Thymus (tissue), 14 donors: ENCODE measurements around the gene CLEC19A. TPM values are rescaled to one million over a fixed set of nuclear protein-coding genes. Genes with fewer than 3 reads are reported as not detected.

Source experiments
- DNase-seq, 9 donors: peaks; one replicate each; pipeline ENCODE4 v3.0.0-alpha.2; 2013; ENCODE audit warnings: low spot score in 9 of 9, low read depth in 6 of 9, missing footprints in 1 of 9
- H3K27ac ChIP-seq, 2 donors: one replicate each; pipeline ENCODE4 v1.5.1; 2013; ENCODE audit warnings: control low read depth in 1 of 2, low read depth in 1 of 2, low read length in 1 of 2, mild to moderate bottlenecking in 1 of 2, moderate library complexity in 1 of 2
- H3K27me3 ChIP-seq, 2 donors: one replicate each; pipeline ENCODE4 v1.5.1; 2013; ENCODE audit warnings: low read length in 1 of 2; ENCODE audit not compliant: control insufficient read depth in 2 of 2, insufficient read depth in 1 of 2
- H3K36me3 ChIP-seq, 2 donors: one replicate each; pipeline ENCODE4 v1.5.1; 2013; ENCODE audit warnings: low read length in 1 of 2, mild to moderate bottlenecking in 1 of 2, moderate library complexity in 1 of 2; ENCODE audit not compliant: control insufficient read depth in 2 of 2, insufficient read depth in 2 of 2
- H3K4me1 ChIP-seq, 2 donors: one replicate each; pipeline ENCODE4 v1.5.1; 2013; ENCODE audit warnings: low read length in 2 of 2; ENCODE audit not compliant: control insufficient read depth in 2 of 2, insufficient read depth in 2 of 2
- H3K4me3 ChIP-seq, 2 donors: one replicate each; pipeline ENCODE4 v1.5.1; 2013; ENCODE audit warnings: low read length in 2 of 2, control low read depth in 1 of 2, mild to moderate bottlenecking in 1 of 2
- H3K9me3 ChIP-seq, 2 donors: one replicate each; pipeline ENCODE4 v1.5.1; 2013; ENCODE audit warnings: low read length in 1 of 2, mild to moderate bottlenecking in 1 of 2; ENCODE audit not compliant: control insufficient read depth in 2 of 2, insufficient read depth in 1 of 2
- WGBS: extraction: QIAGEN DNeasy Blood & Tissue Kit; methylation state at CpG from one replicate; pipeline ENCODE4 v1.1.7; 2013; 5-methylcytosine and 5-hydroxymethylcytosine counted together
- long read RNA-seq, 10 donors: transcript quantifications; one replicate each; lab custom pipeline, GENCODE V29; 2026
- polyA plus RNA-seq: library from polyadenylated mRNA; stranded (reverse); fragments of 200-250 nt; gene quantifications from one replicate; pipeline ENCODE4 v1.2.3, GENCODE V29; 2013
- total RNA-seq: library from RNA; stranded (reverse); fragments of 120-200 nt; gene quantifications from one replicate; pipeline ENCODE4 v1.2.4, GENCODE V29; 2013
- donor health status: healthy.

CLEC19A gene
- total RNA-seq (0.05 TPM), polyA plus RNA-seq (0.09 TPM)
- long read RNA-seq, donor 1 = 0 reads
- long read RNA-seq, donor 2 = 0 reads
- long read RNA-seq, donor 3 = 0 reads
- long read RNA-seq, donor 4 = 0 reads
- long read RNA-seq, donor 5 = 0 reads
- long read RNA-seq, donor 6 = 0 reads
- long read RNA-seq, donor 7 = 0 reads
- long read RNA-seq, donor 8 = 0 reads
- long read RNA-seq, donor 9 = 0 reads
- long read RNA-seq, donor 10 = 0 reads

DNA sequence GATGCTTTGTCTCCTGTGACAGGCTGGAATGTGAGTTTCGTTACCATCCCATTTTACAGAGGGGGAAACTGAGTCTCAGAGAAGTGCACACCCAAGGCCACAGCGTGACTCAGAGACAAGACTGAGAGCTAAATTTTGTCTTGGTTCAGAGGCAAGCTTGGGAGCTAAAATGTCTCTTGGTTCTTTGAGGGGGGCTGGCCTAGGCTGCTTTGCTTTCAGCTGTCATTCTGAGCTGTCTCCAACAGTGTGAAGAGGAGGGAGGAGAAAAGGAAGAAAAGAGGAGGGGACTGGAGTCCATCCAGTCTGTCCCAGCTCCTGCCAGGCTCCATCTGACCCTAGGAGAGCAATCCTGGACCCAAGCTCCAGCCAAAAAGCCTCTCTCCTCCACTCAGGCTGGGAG is at the start of gene CLEC19A:
Gene CLEC19A (plus strand): TSS at position 301 of the 400 bp plus-strand sequence. CDS start 121 bp downstream, outside the sequence.
- Histone ChIP-seq H3K27ac (no peak within 1 kb of the TSS), H3K9me3 (no peaks in the 10 kb centered on the region), H3K4me3 (no peak within 1 kb of the TSS), H3K36me3 (no peaks in the 10 kb centered on the region), H3K4me1 (no peaks in the 10 kb centered on the region), H3K27me3 (no peaks in the 10 kb centered on the region)
- DNase-seq = no peak
- WGBS = 73% methylated on average over 2 of the region's 2 CpGs

DNA sequence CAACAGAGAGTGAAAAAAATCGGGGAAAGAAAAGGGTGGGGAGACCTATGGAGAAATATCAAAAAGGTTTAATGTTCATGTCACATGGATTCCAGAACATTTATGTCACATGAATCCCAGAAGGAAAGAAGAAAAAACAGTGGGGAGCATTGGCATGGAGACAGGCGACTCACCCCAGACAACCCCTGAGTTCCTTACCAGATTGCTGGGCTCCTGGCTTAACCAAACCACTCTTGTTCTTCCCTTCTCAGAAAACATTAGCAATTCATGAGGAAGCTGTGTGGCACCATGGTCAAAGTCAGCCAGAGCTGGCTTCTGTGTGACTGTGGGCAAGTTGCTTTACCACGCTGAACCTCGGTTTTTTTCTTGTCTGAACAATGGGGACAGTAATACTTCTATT is 49.6 kb upstream of the CLEC19A start:
- H3K27ac ChIP-seq = no peak overlapping the region
- 96% methylated on average over 4 of the region's 4 CpGs for WGBS
- peaks cover 3 to 16% of the 10 kb centered on the region in 2 donors for H3K9me3 ChIP-seq
- no peaks in the 10 kb centered on the region for H3K36me3 ChIP-seq
- H3K27me3 ChIP-seq = no peaks in the 10 kb centered on the region
- no peak overlapping the region for H3K4me3 ChIP-seq
- no peak for DNase-seq
- H3K4me1 ChIP-seq = no peaks in the 10 kb centered on the region

DNA sequence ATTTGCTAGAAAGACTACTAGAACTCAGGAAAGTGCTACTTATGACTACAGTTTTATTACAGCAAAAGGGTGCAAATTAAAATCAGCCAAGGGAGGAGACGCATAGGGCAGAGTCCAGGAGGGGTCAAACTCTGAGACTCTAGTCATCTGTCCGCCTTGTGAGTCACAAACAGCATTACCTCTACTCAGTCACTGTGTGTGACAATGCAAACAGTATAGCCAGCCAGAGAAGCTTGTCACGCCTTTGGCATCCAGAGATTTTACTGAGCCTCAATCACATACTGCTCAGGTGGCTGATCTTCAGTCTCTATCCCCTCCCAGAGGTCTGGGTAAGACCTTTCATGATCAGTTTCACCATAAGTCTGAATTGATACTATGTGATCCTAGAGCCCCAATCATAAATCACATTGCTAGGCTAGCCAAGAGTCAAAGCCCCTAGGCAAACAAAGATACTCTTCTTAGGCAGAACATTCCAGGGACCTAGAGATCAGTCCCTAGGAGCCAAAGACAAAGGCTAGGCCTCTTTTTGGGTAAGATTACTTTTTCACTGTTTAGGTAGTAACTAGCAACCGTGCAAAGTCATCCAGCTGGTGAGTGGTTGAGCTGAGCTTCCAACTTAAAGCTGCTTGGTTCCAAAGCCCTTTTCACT is 48.8 kb upstream of the CLEC19A start:
- no peak for DNase-seq
- H3K36me3 ChIP-seq = no peaks in the 10 kb centered on the region
- no peak overlapping the region for H3K4me3 ChIP-seq
- no peak overlapping the region for H3K27ac ChIP-seq
- H3K9me3 ChIP-seq = peaks cover 3 to 16% of the 10 kb centered on the region in 2 donors
- H3K27me3 ChIP-seq = no peaks in the 10 kb centered on the region
- 91% methylated on average over 4 of the region's 4 CpGs for WGBS
- H3K4me1 ChIP-seq = no peaks in the 10 kb centered on the region

DNA sequence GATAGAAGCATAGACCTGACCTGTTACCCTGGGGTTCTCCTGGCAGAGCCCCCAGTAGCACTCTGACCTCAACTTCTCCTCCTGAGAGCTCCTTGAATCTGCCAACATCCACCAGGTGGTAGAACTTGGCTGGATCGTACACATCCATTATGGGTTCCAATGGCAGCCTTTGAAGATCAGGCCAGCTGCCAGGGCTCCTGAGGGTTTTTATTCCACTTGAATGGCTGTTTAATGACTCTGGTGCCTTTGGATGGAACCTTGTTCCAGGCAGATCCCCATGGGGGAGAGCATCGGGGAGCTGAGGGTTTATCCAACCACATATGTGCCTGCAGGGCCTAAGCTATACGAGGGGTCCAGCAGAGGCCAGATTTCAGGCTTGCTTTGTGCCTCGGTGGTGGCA is 47.1 kb upstream of the CLEC19A start:
- H3K27me3 ChIP-seq = no peaks in the 10 kb centered on the region
- 92% methylated on average over 4 of the region's 4 CpGs for WGBS
- H3K36me3 ChIP-seq = no peaks in the 10 kb centered on the region
- H3K4me3 ChIP-seq = no peak overlapping the region
- no peaks in the 10 kb centered on the region for H3K4me1 ChIP-seq
- peaks cover 3 to 16% of the 10 kb centered on the region in 2 donors for H3K9me3 ChIP-seq
- H3K27ac ChIP-seq = no peak overlapping the region
- no peak for DNase-seq

DNA sequence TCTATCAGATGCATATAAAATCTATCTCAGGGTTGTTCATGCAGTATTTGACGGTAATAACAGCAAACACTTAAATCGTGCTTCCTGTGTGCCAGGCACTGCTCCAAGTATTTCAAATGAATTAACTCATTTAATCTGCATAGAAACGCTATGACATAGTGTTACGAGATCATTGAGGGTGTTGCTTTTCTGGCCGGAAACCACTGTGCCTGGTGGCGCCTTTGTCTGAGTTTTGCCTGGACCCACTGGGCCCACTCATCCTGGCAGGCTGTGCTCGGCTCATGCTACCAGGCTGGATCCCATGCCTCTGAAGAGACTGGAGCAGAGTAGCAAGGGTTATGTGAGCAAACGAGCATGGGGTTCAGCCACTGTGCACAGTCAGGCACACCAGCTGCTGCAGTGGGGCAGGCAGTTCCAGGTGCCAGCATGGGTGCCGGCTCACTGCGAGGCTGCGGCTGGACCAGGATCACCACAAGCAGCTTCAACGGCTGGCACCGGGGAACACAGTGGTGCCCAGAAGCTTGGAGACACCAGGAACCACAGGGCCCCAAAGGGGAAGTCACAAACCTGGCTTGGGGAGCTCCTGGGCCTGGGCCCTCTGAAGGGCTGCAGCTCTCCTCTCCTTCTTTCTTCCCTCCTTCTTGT is 45.9 kb upstream of the CLEC19A start:
- H3K27ac ChIP-seq = no peak overlapping the region
- peaks cover 3 to 16% of the 10 kb centered on the region in 2 donors for H3K9me3 ChIP-seq
- no peak overlapping the region for H3K4me3 ChIP-seq
- no peaks in the 10 kb centered on the region for H3K27me3 ChIP-seq
- DNase-seq = no peak
- no peaks in the 10 kb centered on the region for H3K4me1 ChIP-seq
- WGBS = 98% methylated on average over 13 of the region's 13 CpGs
- no peaks in the 10 kb centered on the region for H3K36me3 ChIP-seq

DNA sequence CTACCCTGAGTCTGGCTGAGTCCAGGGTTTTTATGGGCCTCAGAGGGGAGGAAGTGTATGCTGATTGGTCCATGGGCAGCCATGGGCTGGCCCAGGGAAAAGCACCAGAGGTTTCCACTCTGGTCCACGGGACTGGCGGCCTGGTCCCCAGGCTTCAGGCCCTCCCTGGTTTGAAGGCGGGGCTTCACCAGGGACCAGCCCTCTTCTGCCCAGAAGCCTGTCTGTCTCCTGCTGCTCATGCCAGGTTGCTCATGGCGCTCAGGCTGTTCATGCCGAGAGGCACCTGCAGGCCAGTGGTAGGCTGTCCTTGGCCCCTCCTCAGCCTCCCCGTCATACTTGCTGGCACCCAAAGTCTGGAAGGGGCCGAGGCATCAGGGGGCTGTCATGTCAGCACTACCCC is 45.0 kb upstream of the CLEC19A start:
- no peak overlapping the region for H3K27ac ChIP-seq
- no peak overlapping the region for H3K4me3 ChIP-seq
- H3K4me1 ChIP-seq = no peaks in the 10 kb centered on the region
- no peak for DNase-seq
- no peaks in the 10 kb centered on the region for H3K36me3 ChIP-seq
- peaks cover 3 to 16% of the 10 kb centered on the region in 2 donors for H3K9me3 ChIP-seq
- H3K27me3 ChIP-seq = no peaks in the 10 kb centered on the region
- WGBS = 98% methylated on average over 7 of the region's 7 CpGs

DNA sequence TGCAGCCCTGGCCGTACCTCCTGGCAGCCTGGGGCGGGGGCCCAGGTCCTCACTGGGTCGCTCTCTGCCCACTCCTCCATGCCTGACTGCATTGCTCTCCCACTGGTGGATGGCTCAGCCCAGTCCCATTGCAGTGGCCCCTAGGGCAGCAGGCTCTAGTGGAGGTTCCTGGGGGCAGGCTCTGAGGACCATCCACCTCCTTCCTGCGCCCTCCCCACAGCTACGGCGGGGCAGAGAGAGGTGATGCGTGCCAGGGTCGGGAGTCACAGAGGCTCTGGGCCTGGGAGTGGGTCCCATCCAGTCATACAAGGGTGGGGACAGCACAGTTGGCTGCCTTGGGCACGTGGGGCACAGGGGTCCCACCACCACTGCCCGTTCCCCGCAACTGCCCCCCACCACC is 44.0 kb upstream of the CLEC19A start:
- H3K4me1 ChIP-seq = no peaks in the 10 kb centered on the region
- no peak for DNase-seq
- no peak overlapping the region for H3K4me3 ChIP-seq
- H3K9me3 ChIP-seq = peaks cover 3 to 13% of the 10 kb centered on the region in 2 donors
- no peaks in the 10 kb centered on the region for H3K36me3 ChIP-seq
- WGBS = 96% methylated on average over 11 of the region's 11 CpGs
- H3K27ac ChIP-seq = no peak overlapping the region
- no peaks in the 10 kb centered on the region for H3K27me3 ChIP-seq

DNA sequence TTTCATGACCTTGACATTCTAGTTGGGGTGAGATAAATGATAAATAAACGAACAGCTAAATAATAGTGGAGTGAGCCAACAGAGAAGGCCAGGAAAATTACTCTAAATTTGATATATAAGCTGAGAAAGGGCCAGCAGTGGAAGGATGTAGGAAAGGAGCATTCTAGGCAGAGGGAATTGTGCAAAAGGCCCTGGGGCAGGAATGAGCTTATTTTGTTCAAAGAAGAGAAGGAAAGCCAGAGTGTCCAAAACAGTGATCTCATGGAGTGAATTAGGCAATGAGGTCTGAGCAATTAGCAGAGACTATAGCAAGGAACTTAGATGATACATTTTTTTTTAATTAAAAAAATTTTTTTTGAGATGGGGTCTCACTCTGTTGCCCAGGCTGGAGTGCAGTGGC is 43.3 kb upstream of the CLEC19A start:
- H3K27me3 ChIP-seq = no peaks in the 10 kb centered on the region
- no peak overlapping the region for H3K27ac ChIP-seq
- WGBS = 81% methylated on average over 1 of the region's 1 CpG

DNA sequence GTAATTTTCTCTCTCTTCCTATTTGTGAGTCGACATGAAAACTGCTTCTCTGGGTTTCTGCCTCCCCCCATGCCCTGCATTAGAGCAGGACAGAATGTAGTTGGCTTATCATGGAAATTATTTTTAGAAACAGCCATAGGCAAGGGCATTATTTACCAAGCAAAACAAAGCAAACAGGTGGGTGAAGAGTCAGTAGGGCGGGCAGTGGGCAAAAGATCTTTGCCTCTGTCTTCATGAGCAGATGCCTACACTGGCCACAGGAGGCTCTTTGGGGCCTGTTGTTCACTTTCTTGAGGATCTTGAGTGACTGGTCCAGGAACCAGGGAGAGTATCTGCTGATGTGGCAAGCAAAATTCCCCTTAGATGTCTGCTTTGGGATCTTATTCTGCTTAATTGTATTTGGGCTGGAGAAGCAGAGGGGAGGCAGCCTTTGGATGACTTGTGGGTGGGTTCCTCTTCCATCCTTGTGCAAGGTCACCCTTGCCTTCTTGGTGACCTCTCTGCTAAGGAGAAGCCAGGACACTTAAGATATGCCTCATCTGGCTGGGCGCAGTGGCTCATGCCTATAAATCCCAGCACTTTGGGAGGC is 42.5 kb upstream of the CLEC19A start:
- Histone ChIP-seq H3K27ac (no peak overlapping the region), H3K27me3 (no peaks in the 10 kb centered on the region), H3K9me3 (peaks cover 3 to 13% of the 10 kb centered on the region in 2 donors), H3K4me1 (no peaks in the 10 kb centered on the region), H3K36me3 (no peaks in the 10 kb centered on the region), H3K4me3 (no peak overlapping the region)
- DNase-seq = no peak
- WGBS = 92% methylated on average over 3 of the region's 3 CpGs

More for the DNA sequence above, 43.3 kb upstream of the CLEC19A start:
- peaks cover 3 to 13% of the 10 kb centered on the region in 2 donors for H3K9me3 ChIP-seq
- no peaks in the 10 kb centered on the region for H3K4me1 ChIP-seq
- no peaks in the 10 kb centered on the region for H3K36me3 ChIP-seq
- no peak overlapping the region for H3K4me3 ChIP-seq
- DNase-seq = no peak
